Endothelial cell (in vitro differentiated cells): ENCODE data around the gene C4orf54. TPM values are rescaled to one million over a fixed set of nuclear protein-coding genes. Genes with fewer than 3 reads are reported as not detected.

Experiments used
- DNase-seq: peaks from one replicate; pipeline ENCODE4 v3.0.0; 2021; ENCODE audit warnings: low spot score
- H3K27ac Mint-ChIP-seq: one replicate; pipeline ENCODE4 v1.8.0; 2021; ENCODE audit warnings: mixed read lengths, inconsistent platforms; ENCODE audit not compliant: unreplicated experiment
- H3K27me3 Mint-ChIP-seq: one replicate; pipeline ENCODE4 v1.8.0; 2021; ENCODE audit warnings: mild to moderate bottlenecking, moderate library complexity, mixed read lengths, inconsistent platforms; ENCODE audit not compliant: unreplicated experiment
- H3K36me3 Mint-ChIP-seq: one replicate; pipeline ENCODE4 v1.8.0; 2021; ENCODE audit warnings: mild to moderate bottlenecking, low read depth, mixed read lengths, inconsistent platforms; ENCODE audit not compliant: unreplicated experiment
- H3K4me1 Mint-ChIP-seq: one replicate; pipeline ENCODE4 v1.8.0; 2021; ENCODE audit warnings: mild to moderate bottlenecking, mixed read lengths, inconsistent platforms; ENCODE audit not compliant: unreplicated experiment
- H3K4me3 Mint-ChIP-seq: one replicate; pipeline ENCODE4 v1.8.0; 2021; ENCODE audit warnings: mild to moderate bottlenecking, mixed read lengths, inconsistent platforms; ENCODE audit not compliant: unreplicated experiment
- H3K9me3 Mint-ChIP-seq: one replicate; pipeline ENCODE4 v1.8.0; 2021; ENCODE audit warnings: mixed read lengths, inconsistent platforms; ENCODE audit not compliant: unreplicated experiment
- CTCF ChIP-seq: fragments of 200-600 bp; sonication (generic); IDR thresholded peaks from one replicate; pipeline ENCODE4 v1.5.0; 2021; ENCODE audit warnings: antibody characterized with exemption; ENCODE audit not compliant: unreplicated experiment
- long read RNA-seq: library from polyadenylated mRNA; unstranded; transcript quantifications from one replicate; pipeline ENCODE4 v2.0.0, GENCODE V29; 2020; ENCODE audit not compliant: unreplicated experiment
- total RNA-seq: library from RNA; stranded (reverse); fragmentation: NEBNext Ultra II Directional; extraction: Animal tissue kit (Norgen Biotek cat#: 25700); gene quantifications from one replicate; pipeline ENCODE4 v1.2.1, GENCODE V29; 2021; ENCODE audit not compliant: unreplicated experiment

C4orf54 gene
- not detected for total RNA-seq
- long read RNA-seq, result 0 reads

DNA sequence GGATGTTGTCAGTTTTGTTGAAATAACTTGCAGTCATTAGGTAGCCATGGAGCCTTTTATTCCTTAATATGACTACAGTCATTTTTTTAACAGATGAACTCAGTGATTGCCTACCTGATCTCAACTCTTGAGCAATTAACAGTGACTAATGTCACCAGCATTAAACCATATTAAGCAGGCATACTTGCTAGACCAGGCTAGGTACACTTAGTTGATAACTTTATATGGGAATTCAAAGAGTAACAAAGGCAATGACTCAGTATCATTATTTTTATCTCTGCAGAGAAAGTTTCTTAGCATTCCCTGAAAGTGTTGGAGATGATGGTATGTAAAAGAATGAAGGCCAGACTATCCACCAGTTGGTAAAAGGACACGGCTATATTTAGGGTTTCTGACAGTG, at the start of gene C4orf54:
Gene C4orf54, minus strand, starts transcription at position 31 of the 400 bp plus-strand sequence. CDS start 3,180 bp downstream, outside the sequence.
- Mint-ChIP-seq H3K4me1 (peaks cover 5% of the 10 kb centered on the region), H3K9me3 (no peaks in the 10 kb centered on the region), H3K4me3 (no peak within 1 kb of the TSS), H3K27ac (no peak within 1 kb of the TSS), H3K36me3 (no peaks in the 10 kb centered on the region), H3K27me3 (peaks cover 6% of the 10 kb centered on the region)
- TF ChIP-seq CTCF, result no peak
- DNase-seq, result no peak

- Mint-ChIP-seq H3K27ac (no peak overlapping the region), H3K4me3 (no peak overlapping the region), H3K4me1 (no peaks in the 10 kb centered on the region), H3K27me3 (no peaks in the 10 kb centered on the region), H3K36me3 (no peaks in the 10 kb centered on the region), H3K9me3 (no peaks in the 10 kb centered on the region)
- no peak for TF ChIP-seq CTCF
- DNase-seq, result no peak
Measured at GRCh38 chr4:99705891-99706290, 48.3 kb upstream of the C4orf54 start.

DNA sequence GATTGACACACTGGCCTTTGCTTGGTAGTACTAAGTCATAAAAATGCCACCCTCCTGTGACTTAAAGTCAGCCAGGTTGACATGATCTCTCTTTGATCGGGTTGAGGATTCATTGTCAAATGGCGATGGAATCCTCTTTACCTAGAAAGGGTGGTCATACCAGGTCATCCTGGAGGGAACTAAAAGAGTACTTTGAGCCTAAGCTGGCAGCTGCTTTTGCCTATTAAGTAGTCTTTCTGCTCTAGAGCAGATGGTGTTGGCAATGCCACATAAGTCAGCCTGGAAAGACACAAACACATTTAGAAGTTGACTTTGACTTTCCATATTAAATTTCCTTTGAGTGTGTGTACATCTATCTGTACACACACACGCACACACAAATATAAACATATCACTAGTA, 39.2 kb upstream of the C4orf54 start:
- TF ChIP-seq CTCF, result no peak
- Mint-ChIP-seq H3K4me1 (peaks cover 3% of the 10 kb centered on the region), H3K4me3 (no peak overlapping the region), H3K9me3 (no peaks in the 10 kb centered on the region), H3K36me3 (no peaks in the 10 kb centered on the region), H3K27ac (no peak overlapping the region), H3K27me3 (no peaks in the 10 kb centered on the region)
- no peak for DNase-seq

- no peak for TF ChIP-seq CTCF
- DNase-seq, result no peak
- no peaks in the 10 kb centered on the region for H3K9me3 Mint-ChIP-seq
- H3K27me3 Mint-ChIP-seq, result no peaks in the 10 kb centered on the region
- peaks cover 3% of the 10 kb centered on the region for H3K4me1 Mint-ChIP-seq
- no peak overlapping the region for H3K4me3 Mint-ChIP-seq
- no peak overlapping the region for H3K27ac Mint-ChIP-seq
- H3K36me3 Mint-ChIP-seq, result no peaks in the 10 kb centered on the region
Measured at GRCh38 chr4:99693140-99693539, 35.5 kb upstream of the C4orf54 start.

DNA sequence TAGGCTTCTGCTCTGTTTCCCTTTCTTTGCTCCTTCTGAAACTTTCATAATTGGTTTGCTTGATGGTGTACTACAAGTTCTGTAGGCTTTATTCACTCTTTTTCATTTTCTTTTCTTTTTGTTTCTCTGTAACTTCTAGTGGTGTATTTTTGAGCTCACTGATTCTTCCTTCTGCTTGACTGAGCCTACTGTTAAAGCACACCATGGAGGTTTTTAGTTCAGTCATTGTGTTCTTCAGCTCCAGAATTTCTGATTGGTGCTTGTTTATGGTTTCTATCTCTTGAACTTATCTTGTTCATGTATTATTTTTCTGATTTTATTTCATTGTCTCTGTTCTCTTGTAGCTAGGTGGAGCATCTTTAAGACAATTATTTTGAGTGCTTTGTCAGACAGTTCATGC, 33.4 kb upstream of the C4orf54 start:
- H3K27me3 Mint-ChIP-seq, result no peaks in the 10 kb centered on the region
- H3K4me3 Mint-ChIP-seq, result no peak overlapping the region
- H3K36me3 Mint-ChIP-seq, result no peaks in the 10 kb centered on the region
- no peak for DNase-seq
- no peak for TF ChIP-seq CTCF
- H3K27ac Mint-ChIP-seq, result no peak overlapping the region
- H3K4me1 Mint-ChIP-seq, result no peaks in the 10 kb centered on the region
- H3K9me3 Mint-ChIP-seq, result no peaks in the 10 kb centered on the region
